Activated CD4-positive, alpha-beta T cell treated with anti-CD3 and anti-CD28 coated beads for 36 hours (primary cell): Measurements from ENCODE around the gene GNAS. TPM values are rescaled to one million over a fixed set of nuclear protein-coding genes. Genes with fewer than 3 reads are reported as not detected.
A peak's percentile ranks its signal among the peaks of the same experiment; 100 is the strongest.

Experiments
- ATAC-seq: fragments of 200-7000 bp; cut with Tn5 transposase; one replicate; pipeline ENCODE4 v1.10.0; 2021; ENCODE audit warnings: mild to moderate bottlenecking, moderate library complexity
- CTCF ChIA-PET: fragments of 350-600 bp; sonication (Branson Sonifier 250); formaldehyde crosslinking; loops from one replicate; lab custom pipeline; 2021; ENCODE audit warnings: antibody characterized with exemption; lab: Charles Lee
- POLR2A ChIA-PET: fragments of 350-600 bp; sonication (Branson Sonifier 250); formaldehyde crosslinking; loops from one replicate; lab custom pipeline; 2021; ENCODE audit warnings: antibody characterized with exemption, inconsistent platforms; lab: Charles Lee
- DNase-seq: peaks from one replicate; pipeline ENCODE4 v3.0.0-alpha.2; 2020
- H3K27ac Mint-ChIP-seq: one replicate; pipeline ENCODE4 v1.8.0; 2021; ENCODE audit warnings: mixed read lengths
- H3K27me3 Mint-ChIP-seq: one replicate; pipeline ENCODE4 v1.8.0; 2021; ENCODE audit warnings: mixed read lengths
- H3K36me3 Mint-ChIP-seq: one replicate; pipeline ENCODE4 v1.8.0; 2021; ENCODE audit warnings: low read depth, mixed read lengths
- H3K4me1 Mint-ChIP-seq: one replicate; pipeline ENCODE4 v1.8.0; 2021; ENCODE audit warnings: mixed read lengths
- H3K4me3 Mint-ChIP-seq: one replicate; pipeline ENCODE4 v1.8.0; 2021; ENCODE audit warnings: mild to moderate bottlenecking, moderate library complexity, mixed read lengths
- H3K9me3 Mint-ChIP-seq: one replicate; pipeline ENCODE4 v1.8.0; 2021; ENCODE audit warnings: low read depth, mixed read lengths
- intact Hi-C, 2 experiments: fragments of 100-400 bp; cut with DNase I in 1 of 2; cut with micrococcal nuclease in 1 of 2; formaldehyde crosslinking; loops; one replicate each; pipeline versions ENCODE4 v1.14.2 to v1.15.1; 2022 to 2024; cut with DNase I, micrococcal nuclease
- total RNA-seq, 2 experiments: library from RNA; stranded (reverse); gene quantifications; one replicate each; pipeline ENCODE4 v1.2.3, GENCODE V29; 2021

GNAS gene
- total RNA-seq, 2 experiments from 2014 or later: 713 to 965 TPM

- peaks cover 2% of the 10 kb centered on the region for H3K9me3 Mint-ChIP-seq
- H3K27me3 Mint-ChIP-seq: no peaks in the 10 kb centered on the region
- ChIA-PET CTCF (no interaction called here), POLR2A (interaction anchor here (1.1 to 1.7 kb wide), 2 partner anchors 143 to 501 kb away, joined by 4 to 5 read pairs; partner anchors contain the start of gene VAPB)
- peak overlapping the region; percentile 86 for H3K27ac Mint-ChIP-seq
- peaks cover 15% of the 10 kb centered on the region for H3K36me3 Mint-ChIP-seq
- peak overlapping the region; percentile 88 for H3K4me3 Mint-ChIP-seq
- DNase-seq (peak; percentile 21), ATAC-seq (peak; percentile 0)
- intact Hi-C loops: loop anchor here (1.0 to 10.0 kb wide), 12 partner anchors 38 to 1498 kb away; partner anchors contain the start of genes RBM38 (in 2 of the 2), ATP5F1E (in 1 of the 2), FAM217B (in 1 of the 2) and GNAS (in 1 of the 2)
- peaks cover 41% of the 10 kb centered on the region for H3K4me1 Mint-ChIP-seq
Observed at GRCh38 chr20:58889798-58890517, 37.4 kb downstream of the GNAS start.

GRCh38 chr20:58890518-58891085, 38.1 kb downstream of the GNAS start:
- ChIA-PET POLR2A (interaction anchor here (1.1 kb wide), 1 partner anchor 142 kb away, joined by 5 read pairs; no protein-coding TSS in a partner anchor), CTCF (no interaction called here)
- DNase-seq (peak; percentile 75), ATAC-seq (peak; percentile 11)
- Mint-ChIP-seq H3K4me3 (peak overlapping the region; percentile 88), H3K27me3 (no peaks in the 10 kb centered on the region), H3K9me3 (peaks cover 2% of the 10 kb centered on the region), H3K36me3 (peaks cover 21% of the 10 kb centered on the region), H3K27ac (peak overlapping the region; percentile 97), H3K4me1 (peaks cover 48% of the 10 kb centered on the region)
- intact Hi-C loops: loop anchor here (1.0 to 10.0 kb wide), 10 partner anchors 142 to 1498 kb away; partner anchors contain the start of genes RBM38 (in 2 of the 2), ATP5F1E (in 1 of the 2), FAM217B (in 1 of the 2) and PPP1R3D (in 1 of the 2)

- H3K36me3 Mint-ChIP-seq: peaks cover 27% of the 10 kb centered on the region
- ChIA-PET CTCF (no interaction called here), POLR2A (no interaction called here)
- ATAC-seq (peak; percentile 15), DNase-seq (peak; percentile 87)
- H3K27me3 Mint-ChIP-seq: no peaks in the 10 kb centered on the region
- no peak overlapping the region for H3K27ac Mint-ChIP-seq
- peaks cover 48% of the 10 kb centered on the region for H3K4me1 Mint-ChIP-seq
- peak overlapping the region; percentile 90 for H3K4me3 Mint-ChIP-seq
- no peaks in the 10 kb centered on the region for H3K9me3 Mint-ChIP-seq
- intact Hi-C loops: loop anchor here (1.0 to 10.0 kb wide), 10 partner anchors 142 to 1499 kb away; partner anchors contain the start of genes RBM38 (in 2 of the 2), ATP5F1E (in 1 of the 2), FAM217B (in 1 of the 2) and PPP1R3D (in 1 of the 2)
Observed at GRCh38 chr20:58891086-58891717, 38.7 kb downstream of the GNAS start.

- POLR2A ChIA-PET: no interaction called here
- intact Hi-C loops: loop anchor here (1.0 to 10.0 kb wide), 18 partner anchors 89 to 1499 kb away; partner anchors contain the start of genes ATP5F1E (in 2 of the 2), NELFCD (in 2 of the 2), RBM38 (in 2 of the 2) and FAM217B (in 1 of the 2)
- Mint-ChIP-seq H3K27me3 (no peaks in the 10 kb centered on the region), H3K4me3 (peak overlapping the region; percentile 90), H3K27ac (peak overlapping the region; percentile 97), H3K9me3 (no peaks in the 10 kb centered on the region), H3K36me3 (peaks cover 32% of the 10 kb centered on the region), H3K4me1 (peaks cover 48% of the 10 kb centered on the region)
- ATAC-seq (no peak), DNase-seq (peak; percentile 60)
- CTCF ChIA-PET: no interaction called here
Observed at GRCh38 chr20:58891718-58892140, 39.2 kb downstream of the GNAS start.

- Mint-ChIP-seq H3K4me1 (peaks cover 47% of the 10 kb centered on the region), H3K4me3 (peak overlapping the region; percentile 90), H3K27ac (peak overlapping the region; percentile 97), H3K36me3 (peaks cover 38% of the 10 kb centered on the region), H3K9me3 (no peaks in the 10 kb centered on the region), H3K27me3 (no peaks in the 10 kb centered on the region)
- ATAC-seq (peak; percentile 31), DNase-seq (peak; percentile 92)
- POLR2A ChIA-PET: no interaction called here
- intact Hi-C loops: loop anchor here (1.0 to 10.0 kb wide), 15 partner anchors 88 to 1500 kb away; partner anchors contain the start of genes NELFCD (in 2 of the 2), RBM38 (in 2 of the 2), ATP5F1E (in 1 of the 2) and FAM217B (in 1 of the 2)
- CTCF ChIA-PET: no interaction called here
Observed at GRCh38 chr20:58892141-58892931, 39.8 kb downstream of the GNAS start.

- Mint-ChIP-seq H3K9me3 (no peaks in the 10 kb centered on the region), H3K4me3 (peak overlapping the region; percentile 90), H3K36me3 (peaks cover 43% of the 10 kb centered on the region), H3K4me1 (peaks cover 46% of the 10 kb centered on the region), H3K27me3 (no peaks in the 10 kb centered on the region), H3K27ac (peak overlapping the region; percentile 97)
- no peak for DNase-seq
- ChIA-PET CTCF (no interaction called here), POLR2A (no interaction called here)
- intact Hi-C loops: loop anchor here (1.0 to 10.0 kb wide), 16 partner anchors 14 to 1501 kb away; partner anchors contain the start of genes NELFCD (in 2 of the 2), RBM38 (in 2 of the 2), ATP5F1E (in 1 of the 2) and FAM217B (in 1 of the 2)
- ATAC-seq: no peak
Observed at GRCh38 chr20:58892932-58893224, 40.4 kb downstream of the GNAS start.

- H3K27me3 Mint-ChIP-seq: no peaks in the 10 kb centered on the region
- no peaks in the 10 kb centered on the region for H3K9me3 Mint-ChIP-seq
- POLR2A ChIA-PET: interaction anchor here (1.0 kb wide), 1 partner anchor 93 kb away, joined by 3 read pairs; no protein-coding TSS in a partner anchor
- intact Hi-C loops: loop anchor here (1.0 to 10.0 kb wide), 12 partner anchors 14 to 1501 kb away; partner anchors contain the start of genes RBM38 (in 2 of the 2), FAM217B (in 1 of the 2), NELFCD (in 1 of the 2) and PPP1R3D (in 1 of the 2)
- H3K4me3 Mint-ChIP-seq: peak overlapping the region; percentile 90
- peaks cover 47% of the 10 kb centered on the region for H3K4me1 Mint-ChIP-seq
- peak overlapping the region; percentile 97 for H3K27ac Mint-ChIP-seq
- ATAC-seq: peak; percentile 17
- CTCF ChIA-PET: no interaction called here
- H3K36me3 Mint-ChIP-seq: peaks cover 46% of the 10 kb centered on the region
- peak; percentile 87 for DNase-seq
Observed at GRCh38 chr20:58893355-58894120, 41.0 kb downstream of the GNAS start.

GRCh38 chr20:58894652-58895447, 42.3 kb downstream of the GNAS start:
- intact Hi-C loops: loop anchor here (5.0 to 10.0 kb wide), 7 partner anchors 252 to 1503 kb away; partner anchors contain the start of genes RBM38 (in 2 of the 2), FAM217B (in 1 of the 2) and PPP1R3D (in 1 of the 2)
- DNase-seq (no peak), ATAC-seq (no peak)
- Mint-ChIP-seq H3K27me3 (no peaks in the 10 kb centered on the region), H3K9me3 (no peaks in the 10 kb centered on the region), H3K4me1 (peaks cover 56% of the 10 kb centered on the region), H3K4me3 (peak overlapping the region; percentile 90), H3K27ac (peak overlapping the region; percentile 97), H3K36me3 (peaks cover 55% of the 10 kb centered on the region)
- ChIA-PET CTCF (interaction anchor here (1.4 kb wide), 1 partner anchor 16 kb away, joined by 3 read pairs; no protein-coding TSS in a partner anchor), POLR2A (interaction anchor here (1.0 kb wide), 1 partner anchor 92 kb away, joined by 3 read pairs; no protein-coding TSS in a partner anchor)
